Hepatocyte (in vitro differentiated cells): ENCODE data around the gene CEBPZOS. TPM values are rescaled to one million over a fixed set of nuclear protein-coding genes. Genes with fewer than 3 reads are reported as not detected.
A peak's percentile ranks its signal among the peaks of the same experiment; 100 is the strongest.

Experiments used
- DNase-seq: peaks from one replicate; pipeline ENCODE4 v3.0.0-alpha.2; 2016; ENCODE audit warnings: low spot score
- H2AFZ ChIP-seq: fragments of 200-600 bp; sonication (generic); 2 replicates; pipeline ENCODE4 v1.6.0; 2016; ENCODE audit warnings: antibody characterized with exemption, mild to moderate bottlenecking
- H3K27ac ChIP-seq: fragments of 200-600 bp; sonication (generic); 2 replicates; pipeline ENCODE4 v1.5.1; 2016; ENCODE audit warnings: mild to moderate bottlenecking
- H3K27me3 ChIP-seq: fragments of 200-600 bp; sonication (generic); 2 replicates; pipeline ENCODE4 v1.6.1; 2016
- H3K36me3 ChIP-seq: fragments of 200-600 bp; sonication (generic); replicated peaks from 2 replicates; pipeline ENCODE4 v1.5.1; 2016; ENCODE audit warnings: low read depth; ENCODE audit not compliant: insufficient read depth
- H3K4me1 ChIP-seq: fragments of 200-600 bp; sonication (generic); 2 replicates; pipeline ENCODE4 v1.5.1; 2016; ENCODE audit warnings: mild to moderate bottlenecking, moderate library complexity; ENCODE audit not compliant: insufficient read depth
- H3K4me2 ChIP-seq: fragments of 200-600 bp; sonication (generic); 2 replicates; pipeline ENCODE4 v1.6.0; 2016
- H3K4me3 ChIP-seq: fragments of 200-600 bp; sonication (generic); 2 replicates; pipeline ENCODE4 v1.5.1; 2016; ENCODE audit warnings: mild to moderate bottlenecking
- H3K79me2 ChIP-seq: fragments of 200-600 bp; sonication (generic); 2 replicates; pipeline ENCODE4 v1.6.0; 2017; ENCODE audit warnings: mild to moderate bottlenecking
- H3K9me2 ChIP-seq: fragments of 200-600 bp; sonication (generic); replicated peaks from 2 replicates; pipeline ENCODE4 v1.6.0; 2017; ENCODE audit warnings: mild to moderate bottlenecking; ENCODE audit not compliant: insufficient read depth
- H3K9me3 ChIP-seq: fragments of 200-600 bp; sonication (generic); 2 replicates; pipeline ENCODE4 v1.5.1; 2016; ENCODE audit warnings: low read depth, mild to moderate bottlenecking
- H4K20me1 ChIP-seq: fragments of 200-600 bp; sonication (generic); 2 replicates; pipeline ENCODE4 v1.6.0; 2016; ENCODE audit warnings: mild to moderate bottlenecking; ENCODE audit not compliant: insufficient read depth, poor library complexity, severe bottlenecking
- EZH2 ChIP-seq: fragments of 200-600 bp; sonication (generic); IDR thresholded peaks from 2 replicates; pipeline ENCODE4 v1.6.1; 2016; ENCODE audit warnings: antibody characterized with exemption, mild to moderate bottlenecking, borderline replicate concordance
- EZH2phosphoT487 ChIP-seq: fragments of 200-600 bp; sonication (generic); IDR thresholded peaks from one replicate; pipeline ENCODE4 v1.6.1; 2018; ENCODE audit warnings: antibody characterized with exemption, mild to moderate bottlenecking, low read depth, moderate library complexity; ENCODE audit not compliant: unreplicated experiment, severe bottlenecking
- WGBS: methylation state at CpG from one replicate; pipeline ENCODE4 v1.1.6; 2016; ENCODE audit warnings: low lambda C conversion rate; ENCODE audit errors: missing lambda C conversion rate; 5-methylcytosine and 5-hydroxymethylcytosine counted together
- polyA plus RNA-seq: library from polyadenylated mRNA; unstranded; fragments of >200 nt; fragmentation: Nextera tagmentation; extraction: Ambion mirVana; gene quantifications from 2 replicates; pipeline ENCODE4 v1.2.1, GENCODE V29; 2016
- total RNA-seq: library from RNA; depleted of rRNA; stranded (reverse); fragments of >200 nt; gene quantifications from 2 replicates; pipeline ENCODE4 v1.2.3, GENCODE V29; 2014
- TF ChIP-seq, protein P1 (sequence below): fragments of 200-600 bp; sonication (generic); IDR thresholded peaks from 2 replicates; pipeline ENCODE4 v1.5.1; 2016; ENCODE audit warnings: antibody characterized with exemption, mild to moderate bottlenecking; ENCODE audit not compliant: poor library complexity

The CEBPZOS gene
- total and polyA plus RNA-seq, 2 experiments from 2014 or later: 11.0 to 13.7 TPM

DNA sequence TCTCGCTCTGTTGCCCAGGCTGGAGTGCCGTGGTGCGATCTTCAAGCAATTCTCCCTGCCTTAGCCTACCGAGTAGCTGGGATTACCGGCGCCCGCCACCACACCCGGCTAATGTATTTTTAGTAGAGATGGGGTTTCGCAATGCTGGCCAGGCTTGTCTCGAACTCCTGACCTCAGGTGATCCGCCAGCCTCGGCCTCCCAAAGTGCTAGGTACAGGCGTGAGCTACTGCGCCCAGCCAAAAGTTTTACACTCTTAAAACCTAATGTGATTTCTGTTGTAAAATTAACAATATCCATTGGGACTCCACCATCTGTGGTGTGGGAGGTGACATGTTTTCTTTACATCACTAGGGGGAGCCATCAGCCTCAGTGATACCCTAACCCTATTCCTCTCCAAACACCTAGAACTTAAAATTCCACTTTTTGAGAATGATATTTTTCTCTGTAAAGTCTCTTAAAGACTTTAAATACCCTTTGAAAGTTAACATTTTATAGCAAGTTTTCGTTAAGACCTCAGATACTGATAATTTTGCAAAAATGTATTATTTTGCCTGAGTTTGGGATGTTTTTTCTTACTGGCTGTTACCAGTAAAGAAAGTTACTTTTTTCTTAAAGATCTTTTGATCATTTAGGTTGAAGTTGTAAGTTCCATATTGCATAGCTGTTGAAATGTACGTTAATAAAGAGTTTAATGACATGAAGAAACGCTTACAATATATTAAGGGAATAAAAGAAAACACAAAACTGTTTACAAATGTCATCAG is 27.9 kb upstream of the CEBPZOS start:
- no peak for TF ChIP-seq EZH2phosphoT487
- TF ChIP-seq, protein P1, sequence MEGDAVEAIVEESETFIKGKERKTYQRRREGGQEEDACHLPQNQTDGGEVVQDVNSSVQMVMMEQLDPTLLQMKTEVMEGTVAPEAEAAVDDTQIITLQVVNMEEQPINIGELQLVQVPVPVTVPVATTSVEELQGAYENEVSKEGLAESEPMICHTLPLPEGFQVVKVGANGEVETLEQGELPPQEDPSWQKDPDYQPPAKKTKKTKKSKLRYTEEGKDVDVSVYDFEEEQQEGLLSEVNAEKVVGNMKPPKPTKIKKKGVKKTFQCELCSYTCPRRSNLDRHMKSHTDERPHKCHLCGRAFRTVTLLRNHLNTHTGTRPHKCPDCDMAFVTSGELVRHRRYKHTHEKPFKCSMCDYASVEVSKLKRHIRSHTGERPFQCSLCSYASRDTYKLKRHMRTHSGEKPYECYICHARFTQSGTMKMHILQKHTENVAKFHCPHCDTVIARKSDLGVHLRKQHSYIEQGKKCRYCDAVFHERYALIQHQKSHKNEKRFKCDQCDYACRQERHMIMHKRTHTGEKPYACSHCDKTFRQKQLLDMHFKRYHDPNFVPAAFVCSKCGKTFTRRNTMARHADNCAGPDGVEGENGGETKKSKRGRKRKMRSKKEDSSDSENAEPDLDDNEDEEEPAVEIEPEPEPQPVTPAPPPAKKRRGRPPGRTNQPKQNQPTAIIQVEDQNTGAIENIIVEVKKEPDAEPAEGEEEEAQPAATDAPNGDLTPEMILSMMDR: peak; percentile 59
- Histone ChIP-seq H3K27ac (peak overlapping the region; percentile 28), H3K36me3 (no peaks in the 10 kb centered on the region), H3K4me1 (no peaks in the 10 kb centered on the region), H3K27me3 (no peaks in the 10 kb centered on the region), H3K79me2 (no peaks in the 10 kb centered on the region), H3K9me2 (no peaks in the 10 kb centered on the region), H3K4me3 (no peak overlapping the region), H4K20me1 (no peaks in the 10 kb centered on the region), H3K4me2 (peak overlapping the region; percentile 4), H2AFZ (no peak overlapping the region), H3K9me3 (no peaks in the 10 kb centered on the region)
- DNase-seq: peak; percentile 46
- 55% methylated on average over 17 of the region's 17 CpGs for WGBS

DNA sequence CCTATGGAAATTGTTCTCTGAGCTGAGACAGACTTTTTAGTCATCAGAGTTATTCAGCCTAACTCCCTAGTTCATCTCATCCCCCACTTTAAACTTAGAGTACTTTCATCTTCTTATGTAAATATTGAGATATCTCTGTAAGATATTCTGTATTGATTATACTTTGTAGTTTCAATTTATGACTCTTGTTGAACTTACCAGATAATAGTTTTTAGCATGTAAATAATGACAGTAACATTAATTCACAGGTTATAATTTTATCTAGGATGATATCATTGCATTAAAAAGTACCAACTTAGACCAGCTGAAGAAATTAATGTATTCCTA is 24.7 kb upstream of the CEBPZOS start:
- Histone ChIP-seq H3K79me2 (no peaks in the 10 kb centered on the region), H3K36me3 (no peaks in the 10 kb centered on the region), H3K4me3 (no peak overlapping the region), H3K9me3 (no peaks in the 10 kb centered on the region), H3K4me2 (peak overlapping the region; percentile 28), H3K27me3 (no peaks in the 10 kb centered on the region), H3K27ac (no peak overlapping the region), H3K9me2 (no peaks in the 10 kb centered on the region), H2AFZ (no peak overlapping the region), H3K4me1 (no peaks in the 10 kb centered on the region), H4K20me1 (no peaks in the 10 kb centered on the region)
- DNase-seq: no peak
- no peak for TF ChIP-seq EZH2phosphoT487
- no peak for TF ChIP-seq EZH2
- TF ChIP-seq, protein P1: no peak

DNA sequence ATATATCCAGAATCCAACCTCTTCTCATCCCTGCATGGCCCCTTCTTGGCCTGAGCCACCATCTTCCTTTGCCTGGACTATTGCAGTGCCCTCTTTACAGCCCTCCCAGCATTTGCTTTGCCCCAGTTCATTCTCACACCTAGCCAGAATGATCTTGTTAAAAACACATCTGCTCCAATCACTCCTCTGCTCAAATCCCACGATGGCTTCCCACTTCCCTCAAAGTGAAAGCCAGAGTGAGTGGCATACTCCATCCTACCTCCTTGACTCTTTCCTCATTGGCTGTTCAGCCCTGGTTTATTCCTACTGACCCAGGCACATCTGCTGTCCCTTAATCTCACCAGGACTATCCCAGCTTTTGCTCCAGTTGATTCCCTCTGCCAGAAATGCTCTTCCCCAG is 22.6 kb upstream of the CEBPZOS start:
- H3K9me3 ChIP-seq: no peaks in the 10 kb centered on the region
- H3K9me2 ChIP-seq: no peaks in the 10 kb centered on the region
- H2AFZ ChIP-seq: no peak overlapping the region
- no peaks in the 10 kb centered on the region for H3K79me2 ChIP-seq
- no peaks in the 10 kb centered on the region for H3K36me3 ChIP-seq
- DNase-seq: no peak
- no peaks in the 10 kb centered on the region for H3K27me3 ChIP-seq
- TF ChIP-seq, protein P1: no peak
- TF ChIP-seq EZH2phosphoT487: no peak
- TF ChIP-seq EZH2: no peak
- H3K27ac ChIP-seq: no peak overlapping the region
- H3K4me3 ChIP-seq: no peak overlapping the region
- no peaks in the 10 kb centered on the region for H3K4me1 ChIP-seq
- H4K20me1 ChIP-seq: no peaks in the 10 kb centered on the region
- WGBS: 80% methylated on average over 1 of the region's 1 CpG
- no peak overlapping the region for H3K4me2 ChIP-seq
